GM12892 (cell line): ENCODE results near the gene MED15.

Experiments used
- POLR2A ChIP-seq: IDR thresholded peaks from 2 replicates; pipeline ENCODE4 v1.6.1; 2011; ENCODE audit warnings: low read depth, low read length, control low read depth
- POLR2AphosphoS5 ChIP-seq: IDR thresholded peaks from 2 replicates; pipeline ENCODE4 v1.6.1; 2011; ENCODE audit warnings: low read depth, low read length, control low read depth

- no peak for TF ChIP-seq POLR2A
- TF ChIP-seq POLR2AphosphoS5, result no peak
Observed at GRCh38 chr22:20619045-20619892, 111.9 kb downstream of the MED15 start.
